T-helper 1 cell treated with Interleukin-12 subunit alpha and Interleukin-12 subunit beta and Interleukin-4 antibody, amounts not matched to agents 30 μg/mL and 1 μg/mL, for 36 hours (primary cell): Measurements from ENCODE around the gene PLEKHA8.
A peak's percentile ranks its signal among the peaks of the same experiment; 100 is the strongest.

Experiments
- H3K27ac Mint-ChIP-seq: one replicate; pipeline ENCODE4 v1.8.0; 2021; ENCODE audit warnings: mild to moderate bottlenecking, mixed read lengths
- H3K27me3 Mint-ChIP-seq: one replicate; pipeline ENCODE4 v1.8.0; 2021; ENCODE audit warnings: low read depth, mixed read lengths
- H3K36me3 Mint-ChIP-seq: one replicate; pipeline ENCODE4 v1.8.0; 2021; ENCODE audit warnings: low read depth, mixed read lengths
- H3K4me1 Mint-ChIP-seq: one replicate; pipeline ENCODE4 v1.8.0; 2021; ENCODE audit warnings: low read depth, mixed read lengths
- H3K4me3 Mint-ChIP-seq: one replicate; pipeline ENCODE4 v1.8.0; 2021; ENCODE audit warnings: mild to moderate bottlenecking, moderate library complexity, mixed read lengths
- H3K9me3 Mint-ChIP-seq: one replicate; pipeline ENCODE4 v1.8.0; 2021; ENCODE audit warnings: mixed read lengths

The PLEKHA8 gene

DNA sequence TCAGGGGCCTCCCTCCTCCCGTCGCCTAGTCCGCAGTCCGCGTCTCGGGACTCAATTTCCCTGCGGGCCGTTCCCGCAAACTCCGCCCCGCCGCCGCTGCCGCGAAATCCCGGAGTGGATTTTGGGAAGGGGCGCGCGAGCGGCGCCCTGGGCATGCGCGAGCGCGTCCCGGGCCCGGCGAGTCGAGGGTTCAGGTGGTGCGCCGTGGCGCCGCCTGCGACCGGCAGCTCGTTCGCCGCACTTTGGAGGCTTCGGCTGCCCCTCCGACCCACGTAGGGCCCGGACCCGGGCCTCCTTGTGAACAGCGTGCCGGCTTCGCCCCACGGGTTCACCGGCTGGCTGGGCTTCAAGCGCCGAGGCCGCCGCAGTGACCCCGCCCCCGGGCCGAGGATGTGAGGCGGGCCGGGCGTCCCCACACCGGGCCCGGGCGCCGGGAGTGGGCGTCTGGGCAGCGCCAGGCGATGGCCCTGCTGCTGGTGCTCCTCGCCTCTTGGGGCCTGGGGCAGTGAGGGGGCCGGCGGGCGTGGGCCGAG, at the start of gene PLEKHA8:
PLEKHA8 (plus strand) TSS at position 197 of the 533 bp plus-strand sequence. CDS start 351 bp downstream, outside the sequence.
- Mint-ChIP-seq H3K4me1 (peaks cover 31% of the 10 kb centered on the region), H3K27me3 (no peaks in the 10 kb centered on the region), H3K27ac (peak within 1 kb of the TSS; percentile 95), H3K9me3 (no peaks in the 10 kb centered on the region), H3K4me3 (peak within 1 kb of the TSS; percentile 94), H3K36me3 (peaks cover 1% of the 10 kb centered on the region)

DNA sequence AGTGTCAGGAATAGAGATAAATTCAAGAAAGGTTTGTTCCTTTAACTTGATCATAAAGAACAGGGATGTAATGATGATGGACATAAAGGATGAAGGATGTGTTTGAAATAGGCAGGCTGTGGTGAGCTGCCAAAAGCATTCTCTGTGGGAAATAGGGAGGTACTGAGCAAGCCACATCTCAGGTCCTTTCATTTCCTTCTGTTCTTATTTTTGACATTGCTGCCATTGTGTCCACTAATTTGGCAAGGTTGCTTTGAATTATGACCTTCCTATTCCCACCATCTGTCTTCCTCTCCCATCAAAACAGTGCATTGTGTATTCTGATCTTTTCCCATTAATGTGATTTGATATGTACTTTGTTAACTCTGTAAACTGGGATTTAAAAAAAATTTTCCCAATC, 48.1 kb upstream of the PLEKHA8 start:
- Mint-ChIP-seq H3K27ac (no peak overlapping the region), H3K27me3 (peaks cover 30% of the 10 kb centered on the region), H3K4me1 (no peaks in the 10 kb centered on the region), H3K9me3 (no peaks in the 10 kb centered on the region), H3K36me3 (no peaks in the 10 kb centered on the region), H3K4me3 (no peak overlapping the region)

- no peaks in the 10 kb centered on the region for H3K9me3 Mint-ChIP-seq
- peaks cover 3% of the 10 kb centered on the region for H3K4me1 Mint-ChIP-seq
- no peaks in the 10 kb centered on the region for H3K36me3 Mint-ChIP-seq
- H3K27ac Mint-ChIP-seq: no peak overlapping the region
- no peak overlapping the region for H3K4me3 Mint-ChIP-seq
- peaks cover 55% of the 10 kb centered on the region for H3K27me3 Mint-ChIP-seq
These were observed 41.1 kb upstream of the PLEKHA8 start for GRCh38 chr7:29987083-29987482.

DNA sequence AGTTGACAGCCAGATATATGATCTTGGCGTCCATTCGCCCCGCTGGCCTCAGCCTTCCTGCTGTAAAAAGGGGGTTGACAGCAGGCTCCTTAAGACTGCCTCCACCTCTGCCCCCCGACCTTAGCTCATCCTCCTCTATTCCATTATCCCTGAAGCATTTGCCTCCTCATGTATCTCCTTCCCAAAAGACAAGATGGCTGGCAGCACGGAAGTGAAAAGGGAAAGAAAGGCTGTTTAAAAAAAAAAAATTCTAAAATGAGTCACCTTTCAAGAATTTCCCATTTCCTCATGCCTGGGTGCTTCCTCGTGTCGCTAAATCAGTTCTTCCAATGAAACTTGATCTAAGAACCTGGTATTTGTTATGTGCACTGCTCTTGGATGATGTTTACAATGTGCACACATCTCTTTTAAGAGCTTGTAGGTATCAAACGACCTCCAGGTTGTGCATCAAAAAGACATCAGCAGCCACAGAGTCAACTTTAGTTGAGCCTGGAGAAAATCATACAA, 40.3 kb upstream of the PLEKHA8 start:
- Mint-ChIP-seq H3K4me1 (peaks cover 3% of the 10 kb centered on the region), H3K27ac (no peak overlapping the region), H3K4me3 (no peak overlapping the region), H3K9me3 (no peaks in the 10 kb centered on the region), H3K27me3 (peaks cover 59% of the 10 kb centered on the region), H3K36me3 (no peaks in the 10 kb centered on the region)

GRCh38 chr7:29988424-29989256, 39.6 kb upstream of the PLEKHA8 start:
- Mint-ChIP-seq H3K4me3 (peak overlapping the region; percentile 49), H3K9me3 (peaks cover 4% of the 10 kb centered on the region), H3K27ac (no peak overlapping the region), H3K4me1 (peaks cover 3% of the 10 kb centered on the region), H3K27me3 (peaks cover 61% of the 10 kb centered on the region), H3K36me3 (no peaks in the 10 kb centered on the region)

- peaks cover 4% of the 10 kb centered on the region for H3K9me3 Mint-ChIP-seq
- peak within 1 kb of the TSS; percentile 53 for H3K4me3 Mint-ChIP-seq
- H3K36me3 Mint-ChIP-seq: no peaks in the 10 kb centered on the region
- peaks cover 3% of the 10 kb centered on the region for H3K4me1 Mint-ChIP-seq
- H3K27me3 Mint-ChIP-seq: peaks cover 62% of the 10 kb centered on the region
- H3K27ac Mint-ChIP-seq: no peak within 1 kb of the TSS
These were observed 38.8 kb upstream of the PLEKHA8 start, which contains the start of gene SCRN1 for GRCh38 chr7:29989257-29989995. Gene SCRN1, minus strand, starts transcription at chr7:29989801. Its CDS starts 20,734 bp downstream, at chr7:29969067.

DNA sequence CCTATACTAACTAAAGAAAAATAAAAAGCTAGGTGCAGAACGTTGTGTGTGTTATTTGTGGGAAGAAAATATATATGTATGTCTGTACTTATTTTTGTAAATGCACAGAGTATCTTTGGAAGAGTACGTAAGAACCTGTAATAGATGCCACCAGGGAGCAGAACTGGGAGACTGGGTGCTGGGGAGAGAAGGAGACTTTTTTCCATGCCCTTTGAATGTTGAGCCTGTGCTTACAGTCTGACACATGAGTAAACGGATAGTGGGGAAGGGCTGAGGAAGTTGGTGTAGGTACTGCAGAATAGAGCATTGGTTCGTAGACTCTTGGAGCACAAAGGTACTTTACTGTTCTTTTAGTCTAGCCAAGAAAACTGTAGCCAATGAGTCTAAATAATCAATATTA, 37.3 kb upstream of the PLEKHA8 start:
- Mint-ChIP-seq H3K4me1 (no peaks in the 10 kb centered on the region), H3K4me3 (peak overlapping the region; percentile 43), H3K36me3 (no peaks in the 10 kb centered on the region), H3K27me3 (peaks cover 58% of the 10 kb centered on the region), H3K9me3 (peaks cover 4% of the 10 kb centered on the region), H3K27ac (no peak overlapping the region)

- H3K27ac Mint-ChIP-seq: no peak overlapping the region
- no peak overlapping the region for H3K4me3 Mint-ChIP-seq
- H3K9me3 Mint-ChIP-seq: peaks cover 11% of the 10 kb centered on the region
These were observed 36.3 kb upstream of the PLEKHA8 start for GRCh38 chr7:29991937-29992336.

GRCh38 chr7:29993140-29993539, 35.1 kb upstream of the PLEKHA8 start:
- H3K4me1 Mint-ChIP-seq: no peaks in the 10 kb centered on the region
- H3K36me3 Mint-ChIP-seq: no peaks in the 10 kb centered on the region
- H3K4me3 Mint-ChIP-seq: no peak overlapping the region
- peaks cover 65% of the 10 kb centered on the region for H3K27me3 Mint-ChIP-seq
- H3K27ac Mint-ChIP-seq: no peak overlapping the region
- H3K9me3 Mint-ChIP-seq: peaks cover 16% of the 10 kb centered on the region

More at GRCh38 chr7:29991937-29992336, 36.3 kb upstream of the PLEKHA8 start:
- Mint-ChIP-seq H3K4me1 (no peaks in the 10 kb centered on the region), H3K27me3 (peaks cover 66% of the 10 kb centered on the region), H3K36me3 (no peaks in the 10 kb centered on the region)

- Mint-ChIP-seq H3K36me3 (no peaks in the 10 kb centered on the region), H3K27ac (no peak overlapping the region), H3K4me1 (no peaks in the 10 kb centered on the region), H3K9me3 (peaks cover 16% of the 10 kb centered on the region), H3K27me3 (peaks cover 66% of the 10 kb centered on the region), H3K4me3 (no peak overlapping the region)
These were observed 32.6 kb upstream of the PLEKHA8 start for GRCh38 chr7:29995652-29996051.

DNA sequence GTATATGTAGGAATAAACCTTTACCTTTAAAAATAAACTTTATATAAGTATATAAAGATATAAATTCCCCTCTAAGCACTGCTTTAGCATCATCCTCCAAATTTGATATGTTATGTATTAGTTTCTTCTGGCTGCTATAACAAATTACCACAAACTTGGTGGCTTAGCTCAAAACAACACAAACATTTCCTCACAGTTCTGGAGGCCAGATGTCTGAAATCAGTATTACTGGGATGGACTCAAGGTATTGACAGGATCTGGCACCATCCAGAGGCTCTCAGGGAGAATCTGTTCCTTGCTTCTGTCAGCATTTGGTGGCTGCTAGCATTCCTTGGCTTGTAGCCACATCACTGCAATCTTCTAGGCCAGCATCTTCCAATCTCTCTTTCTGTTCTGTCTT, 31.9 kb upstream of the PLEKHA8 start:
- H3K27ac Mint-ChIP-seq: no peak overlapping the region
- no peak overlapping the region for H3K4me3 Mint-ChIP-seq
- H3K27me3 Mint-ChIP-seq: peaks cover 60% of the 10 kb centered on the region
- H3K4me1 Mint-ChIP-seq: no peaks in the 10 kb centered on the region
- peaks cover 16% of the 10 kb centered on the region for H3K9me3 Mint-ChIP-seq
- no peaks in the 10 kb centered on the region for H3K36me3 Mint-ChIP-seq

DNA sequence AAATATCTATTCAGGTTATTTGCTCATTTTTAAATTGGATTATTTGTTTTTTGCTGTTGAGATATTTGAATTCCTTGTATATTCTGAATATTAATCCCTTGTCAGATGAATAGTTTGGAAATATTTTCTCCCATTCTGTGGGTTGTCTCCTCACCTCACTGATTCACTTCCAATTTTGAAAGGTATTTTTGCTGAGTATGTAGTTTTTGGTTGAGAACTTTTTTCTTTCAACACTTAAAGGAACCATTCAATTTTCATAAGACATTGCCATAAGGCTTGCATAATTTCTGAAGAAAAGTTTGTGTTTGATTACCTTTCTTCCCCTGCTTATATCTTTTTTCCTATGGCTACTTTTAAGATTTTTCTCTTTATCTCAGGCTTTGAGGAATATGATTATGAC, 29.7 kb upstream of the PLEKHA8 start:
- Mint-ChIP-seq H3K9me3 (peaks cover 13% of the 10 kb centered on the region), H3K4me3 (no peak overlapping the region), H3K27ac (no peak overlapping the region), H3K4me1 (no peaks in the 10 kb centered on the region), H3K36me3 (no peaks in the 10 kb centered on the region), H3K27me3 (peaks cover 47% of the 10 kb centered on the region)

GRCh38 chr7:30001998-30002397, 26.2 kb upstream of the PLEKHA8 start:
- Mint-ChIP-seq H3K9me3 (peaks cover 5% of the 10 kb centered on the region), H3K4me3 (no peak overlapping the region), H3K27me3 (peaks cover 30% of the 10 kb centered on the region)

DNA sequence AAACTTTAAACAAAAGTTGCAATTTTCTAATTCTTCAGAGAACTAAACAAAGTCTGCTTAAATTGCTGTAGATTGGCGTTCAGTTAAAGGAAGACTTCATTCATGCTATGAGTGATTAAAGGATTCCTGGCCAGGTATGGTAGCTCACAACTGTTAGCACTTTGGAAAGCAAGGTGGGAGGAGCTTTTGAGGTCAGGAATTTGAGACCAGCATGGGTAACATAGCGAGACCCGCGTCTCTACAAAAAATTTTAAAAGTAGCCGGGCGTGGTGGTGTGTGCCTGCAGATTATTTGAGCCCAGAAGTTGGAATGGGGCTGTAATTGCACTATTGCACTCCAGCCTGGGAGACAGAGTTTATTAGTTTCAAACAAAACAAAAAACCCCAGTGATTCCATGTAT, 25.1 kb upstream of the PLEKHA8 start:
- Mint-ChIP-seq H3K4me3 (no peak overlapping the region), H3K36me3 (no peaks in the 10 kb centered on the region), H3K4me1 (no peaks in the 10 kb centered on the region), H3K27ac (no peak overlapping the region), H3K27me3 (peaks cover 22% of the 10 kb centered on the region), H3K9me3 (no peaks in the 10 kb centered on the region)

More at GRCh38 chr7:30001998-30002397, 26.2 kb upstream of the PLEKHA8 start:
- Mint-ChIP-seq H3K27ac (no peak overlapping the region), H3K4me1 (no peaks in the 10 kb centered on the region), H3K36me3 (no peaks in the 10 kb centered on the region)
